RWPE2 (cell line): ENCODE data around the gene CSAD.

ENCODE experiments used
- ATAC-seq: fragments of 200-7000 bp; cut with Tn5 transposase; 3 replicates; pipeline ENCODE4 v1.9.1; 2021; ENCODE audit warnings: low read depth
- DNase-seq: peaks from one replicate; pipeline ENCODE4 v3.0.0-alpha.2; 2020; ENCODE audit warnings: low spot score
- H3K27ac ChIP-seq: fragments of 450-650 bp; 2 replicates; pipeline ENCODE4 v1.5.1; 2017; ENCODE audit warnings: mild to moderate bottlenecking; ENCODE audit not compliant: poor library complexity, severe bottlenecking
- H3K27me3 ChIP-seq: fragments of 250-450 bp; sonication (Bioruptor Pico); 2 replicates; pipeline ENCODE4 v1.5.1; 2021; ENCODE audit warnings: mild to moderate bottlenecking, moderate library complexity; ENCODE audit not compliant: insufficient read depth, poor library complexity, severe bottlenecking
- H3K36me3 ChIP-seq: fragments of 250-450 bp; sonication (Bioruptor Pico); 2 replicates; pipeline ENCODE4 v1.5.1; 2020; ENCODE audit warnings: low read depth, mild to moderate bottlenecking, moderate library complexity
- H3K4me1 ChIP-seq: fragments of 250-450 bp; sonication (Bioruptor Pico); 2 replicates; pipeline ENCODE4 v1.5.1; 2021; ENCODE audit warnings: mild to moderate bottlenecking, moderate library complexity; ENCODE audit not compliant: insufficient read depth, poor library complexity, severe bottlenecking
- H3K4me3 ChIP-seq: fragments of 250-450 bp; sonication (Bioruptor Pico); 2 replicates; pipeline ENCODE4 v1.5.1; 2021; ENCODE audit warnings: mild to moderate bottlenecking, moderate library complexity; ENCODE audit not compliant: severe bottlenecking
- H3K9me3 ChIP-seq: fragments of 250-450 bp; sonication (Bioruptor Pico); 2 replicates; pipeline ENCODE4 v1.5.1; 2021; ENCODE audit warnings: mild to moderate bottlenecking, moderate library complexity; ENCODE audit not compliant: severe bottlenecking
- TF ChIP-seq, protein P1 (sequence below): fragments of 450-650 bp; IDR thresholded peaks from one replicate; pipeline ENCODE4 v1.5.1; 2017; ENCODE audit warnings: mild to moderate bottlenecking, moderate library complexity; ENCODE audit not compliant: poor library complexity, severe bottlenecking

CSAD gene

DNA sequence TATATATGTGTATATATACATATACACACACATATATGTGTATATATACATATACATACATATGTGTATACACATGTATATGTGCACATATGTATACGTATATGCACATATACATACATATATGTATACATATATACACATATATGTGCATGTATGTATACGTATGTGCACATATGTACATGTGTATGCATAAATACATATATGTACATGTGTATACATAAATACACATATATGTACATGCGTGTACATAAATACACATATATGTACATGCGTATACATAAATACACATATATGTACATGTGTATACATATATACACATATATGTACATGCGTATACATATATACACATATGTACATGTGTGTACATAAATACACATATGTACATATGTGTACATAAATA, 33.5 kb downstream of the CSAD start:
- no peaks in the 10 kb centered on the region for H3K4me1 ChIP-seq
- no peak for ATAC-seq

GRCh38 chr12:53145383-53146260, 35.1 kb downstream of the CSAD start:
- no peak overlapping the region for H3K27ac ChIP-seq
- no peak overlapping the region for H3K4me3 ChIP-seq
- H3K27me3 ChIP-seq: no peaks in the 10 kb centered on the region
- no peaks in the 10 kb centered on the region for H3K9me3 ChIP-seq
- H3K36me3 ChIP-seq: no peaks in the 10 kb centered on the region
- no peaks in the 10 kb centered on the region for H3K4me1 ChIP-seq
- ATAC-seq (no peak), DNase-seq (no peak)
- TF ChIP-seq, protein P1, sequence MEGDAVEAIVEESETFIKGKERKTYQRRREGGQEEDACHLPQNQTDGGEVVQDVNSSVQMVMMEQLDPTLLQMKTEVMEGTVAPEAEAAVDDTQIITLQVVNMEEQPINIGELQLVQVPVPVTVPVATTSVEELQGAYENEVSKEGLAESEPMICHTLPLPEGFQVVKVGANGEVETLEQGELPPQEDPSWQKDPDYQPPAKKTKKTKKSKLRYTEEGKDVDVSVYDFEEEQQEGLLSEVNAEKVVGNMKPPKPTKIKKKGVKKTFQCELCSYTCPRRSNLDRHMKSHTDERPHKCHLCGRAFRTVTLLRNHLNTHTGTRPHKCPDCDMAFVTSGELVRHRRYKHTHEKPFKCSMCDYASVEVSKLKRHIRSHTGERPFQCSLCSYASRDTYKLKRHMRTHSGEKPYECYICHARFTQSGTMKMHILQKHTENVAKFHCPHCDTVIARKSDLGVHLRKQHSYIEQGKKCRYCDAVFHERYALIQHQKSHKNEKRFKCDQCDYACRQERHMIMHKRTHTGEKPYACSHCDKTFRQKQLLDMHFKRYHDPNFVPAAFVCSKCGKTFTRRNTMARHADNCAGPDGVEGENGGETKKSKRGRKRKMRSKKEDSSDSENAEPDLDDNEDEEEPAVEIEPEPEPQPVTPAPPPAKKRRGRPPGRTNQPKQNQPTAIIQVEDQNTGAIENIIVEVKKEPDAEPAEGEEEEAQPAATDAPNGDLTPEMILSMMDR: no peak

More for the DNA sequence above, 33.5 kb downstream of the CSAD start:
- no peak for DNase-seq
- no peaks in the 10 kb centered on the region for H3K27me3 ChIP-seq
- TF ChIP-seq, protein P1: no peak
- no peaks in the 10 kb centered on the region for H3K9me3 ChIP-seq
- H3K27ac ChIP-seq: no peak overlapping the region
- no peaks in the 10 kb centered on the region for H3K36me3 ChIP-seq
- H3K4me3 ChIP-seq: no peak overlapping the region

DNA sequence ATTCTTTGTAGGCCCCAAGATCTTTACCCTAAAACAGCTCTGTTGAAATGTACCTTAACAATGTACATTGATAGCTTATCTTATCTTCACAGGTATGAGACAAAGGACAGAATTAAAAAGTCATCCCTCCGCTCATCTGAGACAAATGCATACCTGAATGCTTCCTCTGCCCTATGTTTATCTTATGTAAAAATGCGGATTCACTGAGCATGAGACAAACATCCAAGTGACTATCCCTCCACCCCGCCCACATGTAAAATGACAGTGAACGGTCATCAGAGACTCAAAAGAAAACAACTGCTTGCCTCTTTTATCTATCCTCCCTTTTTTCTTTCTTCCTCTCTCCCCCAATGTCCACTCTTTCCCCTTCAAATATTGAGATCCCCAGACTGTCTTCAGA, 37.4 kb downstream of the CSAD start:
- Histone ChIP-seq H3K27me3 (no peaks in the 10 kb centered on the region), H3K4me1 (no peaks in the 10 kb centered on the region), H3K4me3 (no peak overlapping the region), H3K9me3 (no peaks in the 10 kb centered on the region), H3K27ac (no peak overlapping the region), H3K36me3 (no peaks in the 10 kb centered on the region)
- ATAC-seq: no peak
- no peak for DNase-seq
- TF ChIP-seq, protein P1: no peak

DNA sequence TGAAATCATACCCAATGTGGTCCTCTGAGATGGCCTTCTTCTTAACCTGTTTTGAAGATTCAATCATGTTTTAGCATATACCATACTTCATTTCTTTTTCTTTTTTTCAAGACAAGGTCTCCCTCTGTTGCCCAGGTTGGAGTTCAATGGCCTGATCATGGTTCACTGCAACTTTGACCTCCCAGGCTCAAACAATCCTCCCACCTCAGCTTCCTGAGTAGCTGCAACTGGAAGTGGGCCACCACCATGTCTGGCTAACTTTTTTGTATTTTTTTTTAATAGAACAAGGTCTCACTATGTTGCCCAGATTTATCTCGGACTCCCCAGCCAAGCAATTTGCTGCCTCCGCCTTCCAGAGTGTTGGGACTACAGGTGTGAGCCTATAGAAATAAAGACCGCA, 47.0 kb downstream of the CSAD start:
- TF ChIP-seq, protein P1: no peak
- DNase-seq: no peak

DNA sequence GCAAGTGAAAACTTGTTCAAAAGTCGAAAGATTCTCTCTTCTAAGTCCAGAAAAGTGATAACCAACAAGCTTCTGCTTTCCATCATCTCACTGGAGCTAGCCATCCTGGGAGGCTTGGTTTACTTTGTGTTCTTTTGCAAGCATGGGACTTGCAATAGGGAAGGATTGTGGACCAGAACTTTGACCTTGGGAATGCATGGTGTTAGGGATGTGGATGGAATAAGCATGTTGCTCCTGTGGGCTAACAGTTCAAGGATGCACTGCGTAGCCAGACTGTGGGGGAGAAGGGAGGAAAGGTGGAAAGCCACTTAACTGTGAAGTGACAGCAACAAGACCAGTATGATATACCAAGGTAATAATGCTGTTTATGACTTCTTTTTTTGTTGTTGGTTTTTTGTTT, 48.9 kb downstream of the CSAD start:
- Histone ChIP-seq H3K4me3 (no peak overlapping the region), H3K9me3 (no peaks in the 10 kb centered on the region), H3K36me3 (no peaks in the 10 kb centered on the region), H3K4me1 (no peaks in the 10 kb centered on the region), H3K27ac (no peak overlapping the region), H3K27me3 (no peaks in the 10 kb centered on the region)
- ATAC-seq: no peak
- TF ChIP-seq, protein P1: no peak
- no peak for DNase-seq

More for the DNA sequence above, 47.0 kb downstream of the CSAD start:
- no peak for ATAC-seq
- H3K27me3 ChIP-seq: no peaks in the 10 kb centered on the region
- no peaks in the 10 kb centered on the region for H3K4me1 ChIP-seq
- no peaks in the 10 kb centered on the region for H3K9me3 ChIP-seq
- no peaks in the 10 kb centered on the region for H3K36me3 ChIP-seq
- H3K4me3 ChIP-seq: no peak overlapping the region
- H3K27ac ChIP-seq: no peak overlapping the region
